OCI-LY7 (cell line): ENCODE measurements around the gene KRTAP10-9. TPM values are rescaled to one million over a fixed set of nuclear protein-coding genes. Genes with fewer than 3 reads are reported as not detected.

ENCODE experiments used
- Bru-seq: library from RNA; stranded (reverse); fragments of 400-500 nt; gene quantifications from one replicate; lab custom pipeline; 2021; lab: Mats Ljungman, UMichigan
- BruChase-seq, 2 experiments: library from RNA; stranded (reverse); fragments of 400-500 nt; gene quantifications; one replicate each; lab custom pipeline; 2021; lab: Mats Ljungman, UMichigan
- BruUV-seq: library from RNA; stranded (reverse); fragments of 400-500 nt; replicated peaks from 2 replicates; lab custom pipeline; 2021; lab: Mats Ljungman, UMichigan
- CTCF ChIA-PET: fragments of 300-600 bp; sonication (Branson Sonifier 250); formaldehyde crosslinking; loops from one replicate; lab custom pipeline; 2022; ENCODE audit warnings: antibody characterized with exemption; ENCODE audit not compliant: unreplicated experiment; lab: Charles Lee
- POLR2A ChIA-PET: fragments of 300-600 bp; sonication (Branson Sonifier 250); formaldehyde crosslinking; loops from one replicate; lab custom pipeline; 2022; ENCODE audit warnings: antibody characterized with exemption; lab: Charles Lee
- DNase-seq: peaks from one replicate; pipeline ENCODE4 v3.0.0-alpha.2; 2015; ENCODE audit warnings: low spot score
- H2AFZ ChIP-seq: fragments of 200-600 bp; sonication (generic), shearing (Covaris generic); 2 replicates; pipeline ENCODE4 v1.6.1; 2014; ENCODE audit warnings: mild to moderate bottlenecking, antibody characterized with exemption, low read length, moderate library complexity
- H3K27ac ChIP-seq: fragments of 200-600 bp; sonication (generic); 2 replicates; pipeline ENCODE4 v1.5.1; 2014; ENCODE audit warnings: mixed run types, low read depth, mild to moderate bottlenecking, moderate library complexity, low read length, inconsistent platforms; ENCODE audit not compliant: poor library complexity, severe bottlenecking
- H3K36me3 ChIP-seq: fragments of 200-600 bp; sonication (generic); 2 replicates; pipeline ENCODE4 v1.6.1; 2014; ENCODE audit warnings: mild to moderate bottlenecking, antibody characterized with exemption, low read length, moderate library complexity, mixed read lengths; ENCODE audit not compliant: insufficient read depth
- H3K4me1 ChIP-seq: fragments of 200-600 bp; sonication (generic); 2 replicates; pipeline ENCODE4 v1.5.1; 2014; ENCODE audit warnings: mild to moderate bottlenecking, low read length; ENCODE audit not compliant: insufficient read depth, poor library complexity, severe bottlenecking
- H3K4me2 ChIP-seq: fragments of 200-600 bp; sonication (generic); 2 replicates; pipeline ENCODE4 v1.6.1; 2014; ENCODE audit warnings: mild to moderate bottlenecking, low read length
- H3K4me3 ChIP-seq: fragments of 200-600 bp; sonication (generic); 2 replicates; pipeline ENCODE4 v1.5.1; 2014; ENCODE audit warnings: mild to moderate bottlenecking, low read depth, low read length; ENCODE audit not compliant: poor library complexity, severe bottlenecking
- H3K79me2 ChIP-seq: fragments of 200-600 bp; sonication (generic); 2 replicates; pipeline ENCODE4 v1.6.1; 2016; ENCODE audit warnings: low read depth, mild to moderate bottlenecking, low read length, moderate library complexity, mixed read lengths; ENCODE audit not compliant: insufficient read depth
- H3K9me2 ChIP-seq: fragments of 200-600 bp; sonication (generic); 2 replicates; pipeline ENCODE4 v1.6.1; 2016; ENCODE audit warnings: mild to moderate bottlenecking, low read length, mixed read lengths; ENCODE audit not compliant: insufficient read depth
- H3K9me3 ChIP-seq: fragments of 200-600 bp; sonication (generic); 2 replicates; pipeline ENCODE4 v1.6.1; 2014; ENCODE audit warnings: mild to moderate bottlenecking, mixed run types, low read length, mixed read lengths
- H4K20me1 ChIP-seq: fragments of 200-600 bp; sonication (generic); 2 replicates; pipeline ENCODE4 v1.6.1; 2014; ENCODE audit warnings: mild to moderate bottlenecking, antibody characterized with exemption, low read length, moderate library complexity, mixed read lengths; ENCODE audit not compliant: insufficient read depth
- EZH2phosphoT487 ChIP-seq: fragments of 200-600 bp; sonication (generic); IDR thresholded peaks from 2 replicates; pipeline ENCODE4 v1.6.1; 2018; ENCODE audit warnings: low read depth, borderline replicate concordance, mild to moderate bottlenecking, mixed run types, antibody characterized with exemption, low read length, moderate library complexity, mixed read lengths
- intact Hi-C: fragments of 100-400 bp; cut with micrococcal nuclease; formaldehyde crosslinking; loops from one replicate; pipeline ENCODE4 v1.10.0; 2022; ENCODE audit not compliant: unreplicated experiment
- long read RNA-seq: library from polyadenylated mRNA; stranded (forward); transcript quantifications from one replicate; pipeline ENCODE4 v2.0.0, GENCODE V29; 2022
- total RNA-seq, 2 experiments: library from RNA; depleted of rRNA in 1 of 2; stranded (reverse); fragments of >200 nt in 1 of 2; shearing (Covaris generic) in 1 of 2; gene quantifications; 2 replicates each; pipeline ENCODE4 v1.2.3, GENCODE V29; 2014 to 2022
- TF ChIP-seq, protein P1 (sequence below): fragments of 200-600 bp; sonication (generic); conservative IDR thresholded peaks from 2 replicates; pipeline ENCODE4 v1.5.1; 2014; ENCODE audit warnings: mild to moderate bottlenecking, antibody characterized with exemption, low read length, moderate library complexity, mixed read lengths

KRTAP10-9 gene, protein sequence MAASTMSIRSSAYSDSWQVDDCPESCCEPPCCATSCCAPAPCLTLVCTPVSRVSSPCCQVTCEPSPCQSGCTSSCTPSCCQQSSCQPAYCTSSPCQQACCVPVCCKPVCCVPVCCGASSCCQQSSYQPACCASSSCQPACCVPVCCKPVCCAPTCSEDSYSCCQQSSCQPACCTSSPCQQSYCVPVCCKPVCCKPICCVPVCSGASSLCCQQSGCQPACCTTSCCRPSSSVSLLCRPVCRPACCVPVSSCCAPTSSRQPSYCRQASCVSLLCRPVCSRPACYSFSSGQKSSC
- total RNA-seq (2014; rRNA removed; shearing (Covaris generic)) (not detected in 2 replicates), total RNA-seq (2022) (not detected in 2 replicates), Bru-seq, nascent RNA (not detected), BruChase-seq, experiment 1, labeled RNA remaining after a 6-hour chase (not detected), BruChase-seq, experiment 2, labeled RNA remaining after a 2-hour chase (not detected)
- long read RNA-seq, result 0 reads

DNA sequence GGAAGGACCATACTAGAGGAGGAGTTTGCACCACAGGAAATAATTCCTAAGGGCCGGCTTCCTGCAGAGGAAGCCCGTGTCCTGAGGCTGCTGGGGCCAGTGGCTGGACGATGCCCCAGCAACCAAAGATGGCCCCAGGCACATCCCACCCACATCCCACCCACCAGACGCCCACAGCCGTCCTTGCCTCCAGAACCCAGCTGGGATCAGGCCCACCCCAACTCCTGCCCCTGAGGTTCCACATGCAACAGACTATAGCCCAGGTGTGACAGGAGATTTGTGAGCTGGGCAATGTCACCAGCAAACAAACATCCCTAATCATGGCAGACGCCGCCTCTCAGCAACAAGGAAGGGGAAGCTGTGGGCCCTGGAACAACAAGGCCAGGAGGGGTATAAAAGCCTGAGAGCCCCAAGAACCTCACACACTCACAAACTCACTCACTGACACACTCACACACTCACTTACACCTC, at the start of gene KRTAP10-9:
TSS of gene KRTAP10-9 (plus strand) at position 421 of the 471 bp plus-strand sequence. CDS start 79 bp downstream, outside the sequence.
- no TSS peak for BruUV-seq
- no peaks in the 10 kb centered on the region for H3K9me2 ChIP-seq
- DNase-seq, result no peak
- H3K4me1 ChIP-seq, result no peaks in the 10 kb centered on the region
- intact Hi-C loops, result no loop called here
- TF ChIP-seq EZH2phosphoT487, result no peak
- TF ChIP-seq, protein P1, sequence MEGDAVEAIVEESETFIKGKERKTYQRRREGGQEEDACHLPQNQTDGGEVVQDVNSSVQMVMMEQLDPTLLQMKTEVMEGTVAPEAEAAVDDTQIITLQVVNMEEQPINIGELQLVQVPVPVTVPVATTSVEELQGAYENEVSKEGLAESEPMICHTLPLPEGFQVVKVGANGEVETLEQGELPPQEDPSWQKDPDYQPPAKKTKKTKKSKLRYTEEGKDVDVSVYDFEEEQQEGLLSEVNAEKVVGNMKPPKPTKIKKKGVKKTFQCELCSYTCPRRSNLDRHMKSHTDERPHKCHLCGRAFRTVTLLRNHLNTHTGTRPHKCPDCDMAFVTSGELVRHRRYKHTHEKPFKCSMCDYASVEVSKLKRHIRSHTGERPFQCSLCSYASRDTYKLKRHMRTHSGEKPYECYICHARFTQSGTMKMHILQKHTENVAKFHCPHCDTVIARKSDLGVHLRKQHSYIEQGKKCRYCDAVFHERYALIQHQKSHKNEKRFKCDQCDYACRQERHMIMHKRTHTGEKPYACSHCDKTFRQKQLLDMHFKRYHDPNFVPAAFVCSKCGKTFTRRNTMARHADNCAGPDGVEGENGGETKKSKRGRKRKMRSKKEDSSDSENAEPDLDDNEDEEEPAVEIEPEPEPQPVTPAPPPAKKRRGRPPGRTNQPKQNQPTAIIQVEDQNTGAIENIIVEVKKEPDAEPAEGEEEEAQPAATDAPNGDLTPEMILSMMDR, result no peak
- no peak within 1 kb of the TSS for H2AFZ ChIP-seq
- no peak within 1 kb of the TSS for H3K4me2 ChIP-seq
- POLR2A ChIA-PET, result no interaction called here
- no peaks in the 10 kb centered on the region for H4K20me1 ChIP-seq
- H3K4me3 ChIP-seq, result no peak within 1 kb of the TSS
- peaks cover 13% of the 10 kb centered on the region for H3K9me3 ChIP-seq
- no peaks in the 10 kb centered on the region for H3K79me2 ChIP-seq
- no peaks in the 10 kb centered on the region for H3K36me3 ChIP-seq
- no peak within 1 kb of the TSS for H3K27ac ChIP-seq
- CTCF ChIA-PET, result interaction anchor here (0.7 kb wide), 1 partner anchor 24 kb away, joined by 4 read pairs; no protein-coding TSS in a partner anchor

DNA sequence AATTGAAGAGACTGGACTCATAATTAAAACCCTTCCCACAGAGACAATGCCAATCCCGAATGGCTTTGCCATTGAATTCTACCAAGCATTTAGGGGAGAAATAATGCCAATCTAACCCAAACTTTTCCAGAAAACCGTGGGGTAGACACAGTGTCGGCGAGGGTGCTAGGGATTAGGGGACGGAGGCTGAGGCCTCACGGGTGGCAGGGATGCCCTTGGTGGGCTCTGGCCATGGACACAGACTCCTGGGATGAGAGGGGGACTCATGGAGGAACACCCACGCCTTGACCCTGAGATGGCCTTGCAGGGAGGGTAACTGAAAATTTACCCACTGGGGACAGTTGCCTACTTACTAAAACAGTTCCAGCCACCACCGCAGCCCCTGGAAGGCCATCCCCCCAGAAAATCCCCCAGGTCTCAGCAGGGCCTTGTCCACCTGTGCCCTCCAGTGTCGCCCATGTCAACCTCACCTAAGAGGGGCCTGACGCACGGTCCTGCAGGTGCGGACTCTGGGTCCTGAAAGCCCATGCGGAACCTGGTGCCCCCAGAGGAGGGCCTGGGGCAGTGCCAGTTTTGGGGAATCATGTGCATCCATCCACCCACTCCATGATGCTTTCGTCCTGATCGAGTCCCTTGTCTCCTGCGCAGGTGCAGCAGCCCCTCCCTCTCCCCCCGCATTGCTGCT, 48.4 kb upstream of the KRTAP10-9 start:
- ChIA-PET CTCF (no interaction called here), POLR2A (no interaction called here)
- DNase-seq, result no peak
- Histone ChIP-seq H3K36me3 (no peaks in the 10 kb centered on the region), H4K20me1 (no peaks in the 10 kb centered on the region), H3K79me2 (no peaks in the 10 kb centered on the region), H3K4me3 (no peak overlapping the region), H3K27ac (no peak overlapping the region), H2AFZ (no peak overlapping the region), H3K9me3 (peaks cover 10% of the 10 kb centered on the region; the same call in 1 of the 2 replicates), H3K4me2 (no peak overlapping the region), H3K9me2 (no peaks in the 10 kb centered on the region), H3K4me1 (no peaks in the 10 kb centered on the region)
- intact Hi-C loops, result no loop called here
- BruUV-seq, result no TSS peak
- TF ChIP-seq, protein P1, result no peak
- no peak for TF ChIP-seq EZH2phosphoT487
